ENCODE results near the gene MYH9. TPM values are rescaled to one million over a fixed set of nuclear protein-coding genes. Genes with fewer than 3 reads are reported as not detected.

The MYH9 gene
- total and polyA plus RNA-seq, 2 donors (not counting 1 experiment from before 2014, with no cell fraction given): 108 to 554 TPM

- Mint-ChIP-seq H3K27ac (no peak overlapping the region), H3K4me3 (no peak overlapping the region), H3K27me3 (no peaks in the 10 kb centered on the region), H3K9me3 (ENCODE audit: insufficient read depth) (no peaks in the 10 kb centered on the region), H3K4me1 (no peaks in the 10 kb centered on the region)
- H3K4me1 ChIP-seq (ENCODE audit: control insufficient read depth in 2 of 2, insufficient read depth in 2 of 2, low read length in 2 of 2): no peaks in the 10 kb centered on the region
- no peak for ATAC-seq (ENCODE audit: low read depth)
- no peaks in the 10 kb centered on the region for H3K27me3 ChIP-seq (replicated peaks in 1 of 4; ENCODE audit: control extremely low read depth in 1 of 4, control insufficient read depth in 3 of 4, insufficient read depth in 4 of 4, low read length in 3 of 4)
- H2AFZ ChIP-seq (ENCODE audit: insufficient read depth, low read depth, low read length, poor library complexity, severe bottlenecking): no peak overlapping the region
- WGBS (ENCODE audit: insufficient coverage): 94% methylated on average over 26 of the region's 26 CpGs
- TF ChIP-seq EZH2 (IDR thresholded peaks at IDR 0.05; ENCODE audit: borderline replicate concordance, insufficient read depth, low read depth, low read length, poor library complexity, severe bottlenecking) (no peak), CTCF (IDR thresholded peaks at IDR 0.05) (no peak)
- H3K36me3 ChIP-seq (replicated peaks in 1 of 2; ENCODE audit: control extremely low read depth in 1 of 2, control insufficient read depth in 1 of 2, extremely low read depth in 1 of 2, insufficient read depth in 2 of 2, low read length in 1 of 2): peaks cover 1 to 87% of the 10 kb centered on the region in 2 experiments
- H3K79me2 ChIP-seq (ENCODE audit: control insufficient read depth, insufficient read depth, low read length): peaks cover 36% of the 10 kb centered on the region
- peaks cover 0 to 12% (median 0%) of the 10 kb centered on the region in 3 donors for H3K9me3 ChIP-seq (ENCODE audit: control extremely low read depth in 1 of 3, control insufficient read depth in 2 of 3, insufficient read depth in 1 of 3, low read length in 2 of 3)
- ChIA-PET CTCF (interaction anchor here (0.7 to 24.9 kb wide), 4 partner anchors 8 to 186 kb away, joined by 3 to 607 read pairs (median 8); partner anchors contain the start of gene TXN2), POLR2A (no interaction called here)
- no peak overlapping the region for H3K9ac ChIP-seq (ENCODE audit: low read length)
- no peak overlapping the region for H3K4me2 ChIP-seq (replicated peaks; ENCODE audit: low read depth, low read length, poor library complexity, severe bottlenecking)
- no peak overlapping the region for H3K4me3 ChIP-seq (ENCODE audit: control extremely low read depth in 1 of 5, extremely low read depth in 1 of 5, insufficient read depth in 1 of 5, low read depth in 2 of 5, low read length in 4 of 5)
- no peak for DNase-seq
- H3K27ac ChIP-seq (ENCODE audit: low read length in 2 of 2): no peak overlapping the region
- intact Hi-C loops (cut with micrococcal nuclease): no loop called here
- peaks cover 84% of the 10 kb centered on the region for H4K20me1 ChIP-seq (ENCODE audit: control insufficient read depth, insufficient read depth, low read length, poor library complexity, severe bottlenecking)
Measured at GRCh38 chr22:36293606-36294292, 94.0 kb downstream of the MYH9 start.

GRCh38 chr22:36292823-36293530, 94.8 kb downstream of the MYH9 start:
- Mint-ChIP-seq H3K4me1 (no peaks in the 10 kb centered on the region), H3K27me3 (no peaks in the 10 kb centered on the region), H3K4me3 (no peak overlapping the region), H3K9me3 (ENCODE audit: insufficient read depth) (no peaks in the 10 kb centered on the region), H3K27ac (no peak overlapping the region)
- Histone ChIP-seq H2AFZ (ENCODE audit: insufficient read depth, low read depth, low read length, poor library complexity, severe bottlenecking) (no peak overlapping the region), H3K4me1 (ENCODE audit: control insufficient read depth in 2 of 2, insufficient read depth in 2 of 2, low read length in 2 of 2) (no peaks in the 10 kb centered on the region), H3K4me3 (ENCODE audit: control extremely low read depth in 1 of 5, extremely low read depth in 1 of 5, insufficient read depth in 1 of 5, low read depth in 2 of 5, low read length in 4 of 5) (no peak overlapping the region), H3K27ac (ENCODE audit: low read length in 2 of 2) (no peak overlapping the region), H3K9me3 (ENCODE audit: control extremely low read depth in 1 of 3, control insufficient read depth in 2 of 3, insufficient read depth in 1 of 3, low read length in 2 of 3) (peaks cover 0 to 12% (median 0%) of the 10 kb centered on the region in 3 donors), H3K4me2 (replicated peaks; ENCODE audit: low read depth, low read length, poor library complexity, severe bottlenecking) (no peak overlapping the region), H4K20me1 (ENCODE audit: control insufficient read depth, insufficient read depth, low read length, poor library complexity, severe bottlenecking) (peaks cover 85% of the 10 kb centered on the region), H3K9ac (ENCODE audit: low read length) (no peak overlapping the region), H3K36me3 (replicated peaks in 1 of 2; ENCODE audit: control extremely low read depth in 1 of 2, control insufficient read depth in 1 of 2, extremely low read depth in 1 of 2, insufficient read depth in 2 of 2, low read length in 1 of 2) (peaks cover 0 to 87% of the 10 kb centered on the region in 2 experiments), H3K79me2 (ENCODE audit: control insufficient read depth, insufficient read depth, low read length) (peaks cover 33% of the 10 kb centered on the region), H3K27me3 (replicated peaks in 1 of 4; ENCODE audit: control extremely low read depth in 1 of 4, control insufficient read depth in 3 of 4, insufficient read depth in 4 of 4, low read length in 3 of 4) (no peaks in the 10 kb centered on the region)
- intact Hi-C loops (cut with micrococcal nuclease): no loop called here
- ATAC-seq (ENCODE audit: low read depth): no peak
- DNase-seq: no peak
- POLR2A ChIA-PET: no interaction called here
- no peak for TF ChIP-seq CTCF (IDR thresholded peaks at IDR 0.05)
- TF ChIP-seq EZH2 (IDR thresholded peaks at IDR 0.05; ENCODE audit: borderline replicate concordance, insufficient read depth, low read depth, low read length, poor library complexity, severe bottlenecking): no peak
- WGBS (ENCODE audit: insufficient coverage): 97% methylated on average over 11 of the region's 17 CpGs
- CTCF ChIA-PET: interaction anchor here (0.8 to 24.9 kb wide), 3 partner anchors 9 to 187 kb away, joined by 4 to 607 read pairs (median 12); partner anchors contain the start of gene TXN2
